ENCODE results near the gene LIN54. TPM values are rescaled to one million over a fixed set of nuclear protein-coding genes. Genes with fewer than 3 reads are reported as not detected.

LIN54 gene
- total and polyA plus RNA-seq, 2 of the 13 experiments (the other 11 are each of a cell fraction or from before 2014, with no cell fraction given) = 25.2 to 32.9 TPM

DNA sequence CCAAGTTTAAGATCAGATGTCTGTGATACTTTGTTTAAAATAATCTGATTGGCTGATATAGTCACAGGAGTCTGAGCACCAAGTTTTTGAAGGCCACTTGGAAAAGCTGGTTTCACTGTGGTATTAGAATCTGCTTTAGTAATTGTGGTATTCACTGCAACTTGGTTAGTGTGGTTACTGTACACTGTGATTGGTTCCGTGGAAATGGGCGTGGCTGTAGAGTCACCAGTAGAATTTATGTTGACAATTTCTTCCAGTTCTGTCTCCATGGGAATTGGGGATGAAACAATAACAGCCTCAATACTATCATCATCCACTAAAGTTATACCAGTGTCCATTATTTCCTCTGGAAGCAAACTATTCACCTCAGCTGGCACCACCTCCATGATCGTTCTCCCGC is 26.2 kb downstream of the LIN54 start:
- Histone ChIP-seq H3K27me3 (ENCODE audit: control insufficient read depth in 1 of 2, insufficient read depth in 2 of 2, low read length in 2 of 2) (no peaks in the 10 kb centered on the region), H3K4me3 (replicated peaks in 1 of 3; ENCODE audit: insufficient read depth in 1 of 3, low read depth in 2 of 3, low read length in 3 of 3) (no peak overlapping the region), H3K36me3 (replicated peaks in 1 of 2; ENCODE audit: control insufficient read depth in 1 of 2, insufficient read depth in 2 of 2, low read length in 2 of 2) (peaks cover 4 to 21% of the 10 kb centered on the region in 2 experiments; a peak in 4 of 5 replicates), H4K20me1 (ENCODE audit: insufficient read depth, low read length) (peaks cover 2% of the 10 kb centered on the region; the same call in 1 of the 2 replicates), H3K79me2 (ENCODE audit: insufficient read depth, low read length) (peaks cover 52% of the 10 kb centered on the region), H3K9me3 (ENCODE audit: low read length) (no peaks in the 10 kb centered on the region), H3K4me1 (ENCODE audit: insufficient read depth, low read length) (peaks cover 6% of the 10 kb centered on the region), H3K4me2 (ENCODE audit: low read depth, low read length) (no peak overlapping the region), H3K9ac (ENCODE audit: insufficient read depth, low read depth, low read length) (no peak overlapping the region), H2AFZ (ENCODE audit: low read length) (no peak overlapping the region), H3K27ac (ENCODE audit: extremely low read length, insufficient read depth, low read length) (no peak overlapping the region)
- CTCF ChIA-PET (ENCODE audit: low intra/inter-chr PET ratio, low total read pairs) = no interaction called here
- ATAC-seq (no peak), FAIRE-seq (no peak), DNase-seq (ENCODE audit: low spot score) (peak; percentile 10)
- no TSS peak for BruUV-seq (replicated peaks)
- TF ChIP-seq ZFP41 (CRISPR knock-in tag; IDR thresholded peaks at IDR 0.05; ENCODE audit: borderline replicate concordance) = no peak
- no peak for TF ChIP-seq CHD4 (IDR thresholded peaks at IDR 0.05; ENCODE audit: borderline replicate concordance, low read length)
- TF ChIP-seq SNRNP70 (IDR thresholded peaks at IDR 0.05; ENCODE audit: low read depth, low read length) = no peak
- no peak for TF ChIP-seq ZFP1 (CRISPR knock-in tag; IDR thresholded peaks at IDR 0.05)
- TF ChIP-seq POLR2AphosphoS2 (IDR thresholded peaks at IDR 0.05; ENCODE audit: low read depth, low read length) = no peak
- TF ChIP-seq MYNN (CRISPR knock-in tag; IDR thresholded peaks at IDR 0.05; ENCODE audit: low read depth) = no peak
- no peak for TF ChIP-seq ZNF713 (CRISPR knock-in tag; IDR thresholded peaks at IDR 0.05)
- TF ChIP-seq NR2F2 (IDR thresholded peaks at IDR 0.05; ENCODE audit: borderline replicate concordance, low read depth) = no peak
- no peak for TF ChIP-seq TEF (CRISPR knock-in tag; IDR thresholded peaks at IDR 0.05)
- no peak for TF ChIP-seq ZNF556 (CRISPR knock-in tag; IDR thresholded peaks at IDR 0.05; ENCODE audit: borderline replicate concordance)
- in situ Hi-C loops (cut with HindIII; ENCODE audit: extremely low pct_ligation_motif_present, low pct_unique_long_range_greater_than_20kb) (no loop called here), intact Hi-C loops (cut with micrococcal nuclease; ENCODE audit: unreplicated experiment) (no loop called here)
- POLR2A ChIA-PET = no interaction called here
- WGBS (ENCODE audit: low lambda C conversion rate) = 97% methylated on average over 4 of the region's 4 CpGs
